Dedifferentiated amniotic fluid mesenchymal stem cell (primary cell): ENCODE data around the gene TRIM71.
"Not testable (repeated sequence)": the region's sequence is repeated elsewhere in the genome, so short reads cannot be mapped to it uniquely, and the experiment has no call there.

Experiments
- DNase-seq: peaks from one replicate; pipeline ENCODE4 v3.0.0-alpha.2; 2016; ENCODE audit errors: extremely low spot score

The TRIM71 gene

DNA sequence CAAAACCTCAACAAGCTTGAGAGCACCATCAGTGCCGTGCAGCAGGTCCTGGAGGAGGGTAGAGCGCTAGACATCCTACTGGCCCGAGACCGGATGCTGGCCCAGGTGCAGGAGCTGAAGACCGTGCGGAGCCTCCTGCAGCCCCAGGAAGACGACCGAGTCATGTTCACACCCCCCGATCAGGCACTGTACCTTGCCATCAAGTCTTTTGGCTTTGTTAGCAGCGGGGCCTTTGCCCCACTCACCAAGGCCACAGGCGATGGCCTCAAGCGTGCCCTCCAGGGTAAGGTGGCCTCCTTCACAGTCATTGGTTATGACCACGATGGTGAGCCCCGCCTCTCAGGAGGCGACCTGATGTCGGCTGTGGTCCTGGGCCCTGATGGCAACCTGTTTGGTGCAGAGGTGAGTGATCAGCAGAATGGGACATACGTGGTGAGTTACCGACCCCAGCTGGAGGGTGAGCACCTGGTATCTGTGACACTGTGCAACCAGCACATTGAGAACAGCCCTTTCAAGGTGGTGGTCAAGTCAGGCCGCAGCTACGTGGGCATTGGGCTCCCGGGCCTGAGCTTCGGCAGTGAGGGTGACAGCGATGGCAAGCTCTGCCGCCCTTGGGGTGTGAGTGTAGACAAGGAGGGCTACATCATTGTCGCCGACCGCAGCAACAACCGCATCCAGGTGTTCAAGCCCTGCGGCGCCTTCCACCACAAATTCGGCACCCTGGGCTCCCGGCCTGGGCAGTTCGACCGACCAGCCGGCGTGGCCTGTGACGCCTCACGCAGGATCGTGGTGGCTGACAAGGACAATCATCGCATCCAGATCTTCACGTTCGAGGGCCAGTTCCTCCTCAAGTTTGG, 72.9 kb downstream of the TRIM71 start:
- DNase-seq, result no peak

DNA sequence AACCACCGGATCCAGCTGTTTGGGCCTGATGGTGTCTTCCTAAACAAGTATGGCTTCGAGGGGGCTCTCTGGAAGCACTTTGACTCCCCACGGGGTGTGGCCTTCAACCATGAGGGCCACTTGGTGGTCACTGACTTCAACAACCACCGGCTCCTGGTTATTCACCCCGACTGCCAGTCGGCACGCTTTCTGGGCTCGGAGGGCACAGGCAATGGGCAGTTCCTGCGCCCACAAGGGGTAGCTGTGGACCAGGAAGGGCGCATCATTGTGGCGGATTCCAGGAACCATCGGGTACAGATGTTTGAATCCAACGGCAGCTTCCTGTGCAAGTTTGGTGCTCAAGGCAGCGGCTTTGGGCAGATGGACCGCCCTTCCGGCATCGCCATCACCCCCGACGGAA, 73.6 kb downstream of the TRIM71 start:
- DNase-seq, result no peak

DNA sequence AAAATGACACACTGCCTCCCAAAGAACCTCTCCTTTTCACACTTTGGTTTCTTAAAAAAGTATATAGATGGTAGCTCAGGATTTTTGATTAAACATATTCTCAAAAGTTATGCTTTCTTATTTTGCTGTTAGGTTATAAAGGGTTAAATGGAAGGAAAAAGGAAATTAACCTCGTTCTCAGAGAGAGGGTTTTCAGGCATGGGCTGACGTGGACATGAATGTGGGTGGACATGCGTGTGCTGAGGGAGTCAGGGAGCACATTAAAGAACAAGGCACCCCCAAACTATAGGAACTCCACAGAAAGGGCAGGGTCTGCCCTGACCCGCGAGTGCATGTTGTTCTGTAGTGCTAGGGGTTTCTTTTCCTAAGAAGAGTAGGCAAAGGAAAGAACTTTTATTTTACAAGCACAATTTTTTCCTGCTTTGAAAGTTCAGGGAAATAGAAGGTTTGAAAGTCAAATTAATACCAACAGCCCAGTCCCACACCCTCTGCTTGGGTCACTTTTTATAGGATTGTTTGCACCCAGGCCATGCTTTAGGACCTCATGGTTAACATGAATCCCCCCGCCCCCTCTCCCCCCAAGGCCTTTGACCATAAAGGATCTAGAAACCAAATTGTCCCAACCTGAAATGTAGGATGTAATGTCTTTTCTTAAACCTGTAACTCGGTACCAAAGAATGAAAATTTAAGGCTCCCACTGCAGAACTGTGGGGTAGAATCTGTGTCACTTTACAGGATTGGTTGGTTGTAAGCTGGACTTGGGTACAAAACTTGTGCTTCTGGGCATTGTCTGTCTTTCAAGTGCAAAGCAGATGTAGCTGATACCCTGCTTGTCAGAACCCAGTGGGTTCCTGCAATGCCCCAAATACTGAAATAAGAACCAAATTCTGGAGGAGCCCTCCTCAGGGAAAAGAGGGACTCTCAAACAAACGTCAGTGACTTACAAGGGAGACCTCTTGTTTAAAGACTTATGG, 75.1 kb downstream of the TRIM71 start:
- DNase-seq, result no peak

DNA sequence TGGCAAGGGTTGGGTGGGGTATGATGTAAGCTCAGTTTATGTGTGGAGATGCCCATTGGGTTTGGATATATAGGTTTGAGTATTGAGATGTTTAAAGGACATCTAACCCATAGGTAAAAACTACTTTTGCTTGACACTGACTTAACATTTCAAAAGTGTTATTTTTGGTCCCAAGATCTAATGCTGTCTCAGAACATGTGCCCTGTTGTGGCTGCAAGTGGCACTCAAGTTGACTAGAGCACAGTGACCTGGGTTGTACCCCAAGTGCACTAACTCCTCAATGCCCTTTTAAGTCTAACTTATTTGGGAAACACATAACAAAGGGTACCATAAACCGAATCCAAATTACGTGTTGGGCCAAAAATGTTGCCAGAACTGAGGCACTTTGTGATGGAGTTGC, 77.2 kb downstream of the TRIM71 start:
- no peak for DNase-seq

DNA sequence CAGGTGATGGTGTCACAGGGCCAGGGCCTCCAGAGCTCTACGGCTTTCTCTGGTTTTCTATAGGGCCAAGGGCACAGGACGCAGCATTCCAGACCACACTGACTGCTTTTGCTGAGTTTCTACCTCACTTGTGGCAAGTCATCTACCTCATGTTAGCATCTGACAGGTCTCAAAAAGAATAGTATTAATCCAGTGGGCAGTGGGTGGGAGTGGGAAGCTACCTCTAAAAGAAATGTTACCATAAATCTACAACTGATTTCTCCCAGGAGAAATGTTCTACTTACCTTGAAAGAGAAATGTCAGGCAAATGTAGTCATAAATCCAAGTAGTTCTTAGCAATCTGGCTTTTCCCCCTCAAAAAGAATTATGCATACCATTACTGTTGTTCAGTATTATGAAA, 77.9 kb downstream of the TRIM71 start:
- DNase-seq, result no peak

DNA sequence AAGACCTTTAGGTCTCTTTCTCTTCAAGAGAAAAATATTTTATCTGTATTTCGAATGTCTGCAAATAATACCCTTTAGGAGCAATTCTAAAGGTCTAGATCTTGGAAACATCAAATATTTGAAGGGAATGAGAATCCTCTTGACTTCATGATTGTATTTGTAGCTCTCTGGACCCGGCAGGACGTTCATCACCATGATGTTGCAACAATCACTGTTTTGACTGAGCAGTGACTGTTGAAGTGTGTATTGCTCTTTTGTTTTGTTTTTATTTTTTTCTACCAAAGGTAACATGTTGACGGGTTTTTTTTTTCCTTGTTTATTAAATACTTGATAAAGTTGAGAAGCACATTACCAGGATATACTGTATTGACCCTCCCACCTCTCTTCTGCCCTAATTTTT, 78.3 kb downstream of the TRIM71 start:
- DNase-seq, result no peak

DNA sequence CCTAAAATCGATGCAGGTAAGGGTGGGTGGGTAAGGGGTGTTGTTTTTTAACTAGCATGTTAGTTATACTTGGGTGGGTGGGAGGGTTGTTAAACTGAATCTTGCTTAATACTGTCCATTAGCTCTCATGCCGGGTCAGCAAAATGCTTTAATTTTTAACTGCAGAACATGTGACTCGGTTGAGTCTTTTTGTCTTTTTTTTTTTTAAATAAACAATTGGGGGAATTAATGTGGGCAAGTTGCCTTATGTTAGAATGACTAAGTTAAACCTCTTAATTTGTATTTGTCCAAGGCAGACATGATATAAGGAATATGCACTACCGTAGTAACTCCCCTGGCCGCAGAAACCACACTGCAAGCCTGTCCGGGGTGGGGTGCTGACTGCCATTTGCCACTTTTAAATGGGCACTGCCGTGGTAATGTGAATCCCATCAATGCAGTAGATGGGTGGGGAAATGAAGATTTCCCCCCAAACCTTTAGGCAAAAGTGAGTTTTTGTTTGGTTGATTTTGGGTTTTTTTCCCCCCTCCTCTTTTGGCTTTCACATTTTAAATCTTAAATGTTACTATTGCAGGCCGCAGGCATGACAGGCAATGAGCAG, 79.3 kb downstream of the TRIM71 start:
- DNase-seq, result no peak

DNA sequence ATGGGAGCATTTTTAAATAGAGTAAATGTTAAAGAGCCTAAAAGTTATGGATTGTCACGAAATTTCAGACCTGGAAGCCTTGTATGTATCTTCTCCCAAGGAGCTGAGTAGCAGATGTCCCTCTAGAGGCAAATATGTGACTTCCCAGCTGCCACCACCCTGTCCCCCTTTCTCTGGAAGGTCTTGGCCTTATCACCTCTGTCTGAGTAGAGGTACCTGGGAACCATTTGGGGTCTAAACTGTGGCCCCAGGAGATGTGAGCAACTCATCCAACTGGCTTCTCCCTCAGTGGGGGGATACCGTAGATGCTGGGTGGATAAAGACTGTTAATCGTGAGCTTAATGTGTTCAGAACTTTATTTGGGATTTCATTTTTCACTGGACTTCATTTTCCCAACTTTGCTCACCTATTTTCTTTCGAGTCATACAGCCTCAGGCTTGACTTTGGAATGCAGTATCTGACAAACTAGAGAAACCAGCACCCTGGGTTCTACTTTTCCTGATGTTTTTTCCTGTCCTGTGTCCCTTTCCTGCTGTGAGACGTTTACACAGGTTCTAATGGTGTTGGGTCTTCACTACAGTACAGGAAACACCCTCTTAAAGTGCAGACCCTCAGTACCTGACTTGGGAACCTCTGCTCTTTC, 80.3 kb downstream of the TRIM71 start:
- DNase-seq, result no peak

DNA sequence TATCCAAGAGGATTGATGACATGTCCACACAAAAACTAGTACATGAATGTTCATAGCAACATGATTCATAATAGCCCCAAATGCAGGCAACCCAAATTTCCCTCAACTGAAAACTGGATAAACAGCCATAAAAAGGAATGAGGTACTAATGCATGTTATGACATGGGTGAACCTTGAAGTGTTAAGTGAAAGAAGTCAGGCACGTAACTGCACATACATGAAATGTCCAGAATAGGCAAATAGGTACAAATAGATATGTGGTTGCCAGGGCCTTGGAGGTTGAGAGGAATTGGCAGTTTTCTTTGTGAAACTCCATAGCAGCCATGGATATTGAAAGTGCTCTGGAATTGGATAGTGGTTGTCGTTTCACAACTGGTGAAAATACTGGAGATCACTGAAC, 81.5 kb downstream of the TRIM71 start:
- DNase-seq, result no peak

DNA sequence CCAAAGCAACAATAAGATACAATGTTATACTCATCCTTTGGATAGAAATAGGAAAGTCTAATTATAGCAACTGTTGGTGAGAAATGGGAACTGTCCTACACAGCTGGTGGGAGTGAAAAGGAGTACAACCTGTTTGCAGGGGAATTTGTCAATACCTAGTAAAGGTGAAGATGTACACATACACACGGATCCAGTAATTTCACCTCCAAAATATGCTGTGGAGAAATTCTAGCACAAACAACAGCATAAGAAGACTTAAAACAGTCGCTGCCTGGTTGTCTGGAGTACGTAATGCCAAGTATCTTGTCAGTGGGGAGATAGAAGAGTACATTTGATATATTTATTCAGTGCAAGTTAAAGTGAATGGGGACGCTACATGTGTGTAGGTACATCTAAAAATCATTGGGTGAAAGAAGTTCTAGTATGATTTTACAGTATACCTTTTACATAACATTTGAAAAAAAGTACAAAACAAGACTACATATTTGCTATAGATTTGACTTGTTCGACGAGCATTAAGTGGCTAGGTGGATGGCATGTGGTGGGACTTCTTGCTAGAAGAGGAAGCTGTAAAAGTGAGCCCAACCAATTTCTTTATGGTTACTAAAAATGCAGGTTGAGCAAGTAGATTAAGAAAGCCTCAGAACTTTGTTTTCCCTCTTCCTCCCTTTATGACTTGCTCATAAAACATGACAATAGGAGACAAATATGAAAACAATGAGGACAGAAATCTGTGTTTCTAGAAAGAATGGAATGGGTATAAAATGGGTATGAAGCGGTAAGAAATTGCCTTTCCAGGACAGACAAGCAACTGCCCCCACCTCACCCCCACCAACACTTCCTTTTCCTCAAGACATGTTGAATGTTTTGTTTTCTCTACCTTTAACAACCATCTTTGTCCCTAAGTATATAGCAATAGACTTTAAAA, 83.5 kb downstream of the TRIM71 start:
- DNase-seq, result no peak

DNA sequence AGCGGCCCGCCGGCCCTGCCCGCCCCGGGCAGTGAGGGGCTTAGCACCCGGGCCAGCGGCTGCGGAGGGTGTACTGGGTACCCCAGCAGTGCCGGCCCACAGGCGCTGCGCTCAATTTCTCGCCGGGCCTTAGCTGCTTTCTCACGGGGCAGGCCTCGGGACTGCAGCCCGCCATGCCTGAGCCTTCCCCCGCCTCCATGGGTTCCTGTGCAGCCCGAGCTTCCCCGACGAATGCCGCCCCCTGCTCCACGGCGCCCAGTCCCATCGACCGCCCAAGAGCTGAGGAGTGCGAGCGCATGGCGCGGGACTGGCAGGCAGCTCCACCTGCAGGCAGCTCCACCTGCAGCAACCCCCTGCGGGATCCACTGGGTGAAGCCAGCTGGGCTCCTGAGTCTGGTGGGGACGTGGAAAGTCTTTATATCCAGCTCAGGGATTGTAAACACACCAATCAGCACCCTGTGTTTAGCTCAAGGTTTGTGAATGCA, 85.1 kb downstream of the TRIM71 start:
- DNase-seq, result not testable (repeated sequence)

DNA sequence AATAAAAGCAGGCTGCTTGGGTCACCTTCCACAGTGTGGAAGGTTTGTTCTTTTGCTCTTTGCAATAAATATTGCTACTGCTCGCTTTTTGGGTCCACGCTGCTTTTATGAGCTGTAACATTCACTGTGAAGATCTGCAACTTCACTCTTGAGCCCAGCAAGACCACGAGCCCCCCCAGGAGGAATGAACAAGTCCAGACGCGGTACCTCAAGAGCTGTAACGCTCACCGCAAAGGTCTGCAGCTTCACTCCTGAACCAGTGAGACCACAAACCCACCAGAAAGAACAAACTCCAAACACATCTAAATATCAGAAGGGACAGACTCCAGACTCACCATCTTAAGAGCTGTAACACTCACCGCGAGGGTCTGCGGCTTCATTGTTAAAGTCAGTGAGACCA, 86.2 kb downstream of the TRIM71 start:
- DNase-seq, result no peak

DNA sequence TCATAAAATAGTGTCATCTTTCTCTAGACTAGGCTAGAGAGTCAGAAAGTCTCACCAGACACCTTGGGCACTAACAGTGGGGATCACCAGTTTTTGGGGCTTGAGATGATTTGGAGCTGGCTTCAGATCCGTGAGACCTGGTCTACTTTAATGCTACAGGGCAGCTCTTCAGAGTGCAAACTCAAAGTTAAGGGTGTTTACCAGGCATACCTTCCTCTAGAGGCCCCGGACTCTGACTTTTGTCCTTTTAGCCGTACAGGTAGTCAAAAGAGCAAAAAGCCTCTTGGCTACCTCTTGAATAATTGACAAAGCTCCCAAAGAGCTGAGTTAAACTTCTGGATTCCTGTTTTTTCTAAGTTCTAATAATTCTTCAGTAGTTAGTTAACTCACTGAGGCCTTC, 92.2 kb downstream of the TRIM71 start:
- DNase-seq, result no peak

DNA sequence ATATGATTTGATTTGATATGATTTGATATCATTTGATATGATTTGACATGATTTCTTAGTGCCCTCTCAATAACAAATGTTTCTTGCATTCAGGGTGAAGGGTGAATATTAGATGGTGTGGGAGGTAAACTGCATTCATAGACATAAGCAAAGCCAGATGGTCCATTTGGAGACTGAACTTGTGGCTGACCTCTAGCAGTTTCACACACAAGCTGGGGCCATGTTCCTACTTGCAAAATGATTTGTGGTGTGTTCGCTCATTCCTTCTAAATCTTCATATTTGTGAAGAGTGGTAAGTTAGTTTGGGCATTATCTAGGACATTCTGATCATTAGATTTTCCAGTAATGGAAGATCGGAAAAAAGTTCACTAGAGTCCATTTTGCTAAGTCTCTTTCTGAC, 93.2 kb downstream of the TRIM71 start:
- DNase-seq, result no peak

DNA sequence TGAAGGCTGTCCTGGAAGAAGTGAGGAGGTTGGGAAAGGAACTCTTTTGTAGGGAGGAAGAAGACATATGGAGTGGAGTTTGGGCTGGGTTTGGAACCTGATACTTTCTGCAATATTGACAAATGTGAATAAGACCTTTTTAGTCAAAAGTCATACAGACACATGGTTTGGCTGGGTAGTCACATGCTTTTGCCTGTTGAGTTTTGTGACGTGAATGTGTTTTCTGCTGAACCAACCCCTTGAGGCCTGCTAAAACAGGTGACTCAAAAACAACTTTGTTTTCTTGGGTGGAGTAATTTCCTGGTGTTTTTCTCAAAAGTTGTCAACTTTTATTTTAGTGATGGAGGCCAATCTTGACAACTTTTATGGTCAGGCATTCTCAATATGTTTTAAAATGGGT, 94.2 kb downstream of the TRIM71 start:
- DNase-seq, result no peak

DNA sequence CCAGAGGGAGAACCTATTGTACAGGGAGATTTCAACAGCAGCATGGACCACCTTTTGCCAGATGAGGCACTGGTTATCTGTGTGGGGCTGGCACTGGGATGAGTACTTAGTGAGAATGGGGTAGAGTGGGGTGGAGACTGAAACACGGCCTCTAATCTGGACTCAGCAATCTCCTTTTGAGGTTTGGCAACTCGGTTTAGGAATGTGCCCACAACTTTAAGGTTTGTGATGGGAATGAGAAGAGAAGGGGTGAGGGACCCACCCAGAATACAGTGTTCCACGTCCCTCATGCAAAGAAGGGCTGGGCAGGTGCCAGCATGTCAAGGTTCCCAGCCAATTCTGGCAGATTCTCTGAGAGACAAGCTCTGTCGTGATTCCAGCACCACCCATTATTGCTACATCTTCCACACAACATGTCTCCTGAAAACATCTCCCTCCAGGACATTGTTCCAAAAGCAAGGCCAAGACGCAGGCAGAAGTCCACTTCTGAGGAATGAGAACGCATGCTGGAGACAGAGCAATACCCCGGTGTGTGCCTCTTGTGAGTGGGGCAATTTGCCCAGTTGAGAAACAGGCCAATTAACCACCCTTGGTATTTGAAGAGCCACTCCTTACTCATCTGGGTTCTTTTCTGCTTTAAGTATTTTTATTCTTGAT, 96.1 kb downstream of the TRIM71 start:
- peak; percentile 80 for DNase-seq

DNA sequence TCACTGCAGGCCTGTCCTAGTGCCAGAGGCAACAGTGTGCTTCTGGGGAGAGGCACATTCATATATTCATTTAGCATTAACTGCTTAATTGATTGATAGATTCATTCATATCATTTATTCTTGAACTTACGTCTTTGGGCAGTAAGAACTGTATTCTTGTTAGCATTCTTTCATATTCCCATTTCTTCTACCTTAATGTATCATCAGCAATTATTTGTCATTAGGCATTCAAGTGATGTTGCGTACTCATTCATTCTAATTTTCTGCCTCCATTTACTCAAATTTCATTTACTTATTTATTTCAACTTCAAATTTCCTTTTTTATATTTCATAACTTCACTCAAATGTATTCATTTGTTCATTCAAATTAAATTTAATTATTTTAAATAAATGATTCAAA, 102.1 kb downstream of the TRIM71 start:
- DNase-seq, result no peak

DNA sequence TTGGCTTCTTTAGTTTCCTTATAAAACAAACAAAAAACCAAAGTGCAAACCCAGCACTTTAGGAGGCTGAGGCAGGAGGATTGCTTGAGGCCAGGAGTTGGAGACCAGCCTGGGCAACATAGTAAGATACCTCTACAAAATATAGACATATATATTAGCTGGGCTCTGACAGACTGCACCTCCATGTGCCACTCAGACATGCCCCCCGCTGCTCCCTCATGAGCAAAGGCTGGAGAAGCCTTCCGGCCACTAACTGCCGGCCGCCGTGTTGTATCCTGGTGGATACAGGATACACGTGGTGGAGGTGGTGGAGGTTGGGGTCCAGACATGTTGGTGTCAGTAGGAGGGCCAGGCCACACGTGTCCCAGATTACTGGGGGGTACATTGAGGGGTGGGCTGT, 104.3 kb downstream of the TRIM71 start:
- no peak for DNase-seq

DNA sequence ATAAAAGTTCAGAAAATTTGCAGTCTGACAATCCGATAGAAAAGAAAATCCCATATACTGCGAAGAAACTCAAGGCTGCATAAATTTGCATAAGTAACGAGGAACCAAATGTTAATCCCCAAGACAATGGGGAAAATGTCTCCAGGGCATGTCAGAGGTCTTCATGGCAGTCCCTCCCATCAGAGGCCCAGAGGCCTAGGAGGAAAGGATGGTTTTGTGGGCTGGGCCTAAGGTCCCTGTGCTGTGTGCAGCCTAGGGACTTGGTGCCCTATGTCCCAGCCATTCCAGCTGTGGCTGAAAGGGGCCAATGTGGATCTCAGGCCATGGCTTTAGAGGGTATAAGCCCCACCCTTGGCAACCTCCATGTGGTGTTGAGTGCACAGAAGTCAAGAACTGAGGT, 112.4 kb downstream of the TRIM71 start:
- DNase-seq, result no peak

DNA sequence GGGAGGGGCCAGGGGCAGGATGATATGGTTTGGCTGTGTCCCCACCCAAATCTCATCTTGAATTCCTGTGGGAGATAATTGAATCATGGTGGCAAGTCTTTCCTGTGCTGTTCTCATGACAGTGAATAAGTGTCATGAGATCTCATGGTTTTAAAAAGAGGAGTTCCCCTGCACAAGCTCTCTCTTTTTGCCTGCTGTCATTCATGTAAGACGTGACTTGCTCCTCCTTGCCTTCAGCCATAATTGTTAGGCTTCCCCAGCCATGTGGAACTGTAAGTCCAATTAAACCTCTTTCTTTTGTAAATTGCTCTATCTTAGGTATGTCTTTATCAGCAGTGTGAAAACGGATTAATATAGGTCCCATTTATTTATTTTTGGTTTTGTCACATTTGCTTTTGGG, 113.5 kb downstream of the TRIM71 start:
- DNase-seq, result not testable (repeated sequence)
